Endothelial cell of umbilical vein (primary cell): ENCODE measurements around the gene SGPL1. TPM values are rescaled to one million over a fixed set of nuclear protein-coding genes. Genes with fewer than 3 reads are reported as not detected.

Source experiments
- BruUV-seq: library from RNA; stranded (reverse); fragments of 400-500 nt; replicated peaks from 2 replicates; lab custom pipeline; 2021; lab: Mats Ljungman, UMichigan
- CTCF ChIA-PET: fragments of 300-600, 350-600 bp; sonication (Branson Sonifier 250); formaldehyde crosslinking; loops from one replicate; lab custom pipeline; 2021; ENCODE audit warnings: antibody characterized with exemption, inconsistent platforms; lab: Charles Lee
- POLR2A ChIA-PET: fragments of 300-600, 350-600 bp; sonication (Branson Sonifier 250); formaldehyde crosslinking; loops from one replicate; lab custom pipeline; 2021; ENCODE audit warnings: antibody characterized with exemption, inconsistent platforms; lab: Charles Lee
- DNase-seq: peaks from one replicate; pipeline ENCODE4 v3.0.0-alpha.2; 2011; ENCODE audit warnings: low read depth, low spot score
- FAIRE-seq: peaks from 2 replicates; lab custom pipeline; 2011; peaks lifted over from hg19 to GRCh38; lab: Jason Lieb, UNC
- H2AFZ ChIP-seq: 2 replicates; pipeline ENCODE4 v1.6.0; 2012; ENCODE audit warnings: low read depth, low read length, control low read depth, inconsistent platforms
- H3K27ac ChIP-seq: 2 replicates; pipeline ENCODE4 v1.5.1; 2011; ENCODE audit warnings: low read depth, mild to moderate bottlenecking, control low read depth, low read length, moderate library complexity; ENCODE audit not compliant: insufficient read depth
- H3K27me3 ChIP-seq, 2 experiments: 2 replicates each; pipeline versions ENCODE4 v1.6.0 to v1.6.1; 2011; ENCODE audit warnings: low read length in 2 of 2, mixed read lengths in 1 of 2; ENCODE audit not compliant: control insufficient read depth in 2 of 2, insufficient read depth in 2 of 2
- H3K36me3 ChIP-seq, 2 experiments: 2 replicates in 1 of 2; 3 replicates in 1 of 2; pipeline ENCODE4 v1.5.1; 2011; ENCODE audit warnings: low read length in 2 of 2, mild to moderate bottlenecking in 1 of 2, moderate library complexity in 1 of 2; ENCODE audit not compliant: control insufficient read depth in 2 of 2, insufficient read depth in 2 of 2; ENCODE audit errors: extremely low read depth in 1 of 2
- H3K4me1 ChIP-seq: 3 replicates; pipeline ENCODE4 v1.5.1; 2011; ENCODE audit warnings: mild to moderate bottlenecking, low read length; ENCODE audit not compliant: control insufficient read depth, insufficient read depth; ENCODE audit errors: extremely low read depth
- H3K4me2 ChIP-seq: 2 replicates; pipeline ENCODE4 v1.6.1; 2011; ENCODE audit warnings: low read length, control low read depth, mixed read lengths; ENCODE audit not compliant: insufficient read depth
- H3K4me3 ChIP-seq, 3 experiments: fragments of 200-600 bp in 1 of 3; sonication (generic), shearing (Covaris generic) in 1 of 3; replicated peaks in 1 of 3; 2 replicates each; pipeline ENCODE4 v1.5.1; 2011 to 2016; ENCODE audit warnings: control low read depth in 3 of 3, low read length in 3 of 3, mild to moderate bottlenecking in 2 of 3, inconsistent platforms in 1 of 3, low read depth in 1 of 3, moderate library complexity in 1 of 3; ENCODE audit not compliant: insufficient read depth in 1 of 3
- H3K79me2 ChIP-seq: 2 replicates; pipeline ENCODE4 v1.6.0; 2012; ENCODE audit warnings: low read length, inconsistent platforms; ENCODE audit not compliant: control insufficient read depth, insufficient read depth
- H3K9ac ChIP-seq: replicated peaks from 2 replicates; pipeline ENCODE3; 2011; ENCODE audit warnings: low read length, control low read depth; ENCODE audit not compliant: insufficient read depth; ENCODE audit errors: extremely low read depth
- H3K9me1 ChIP-seq: replicated peaks from 3 replicates; pipeline ENCODE4 v1.6.0; 2011; ENCODE audit warnings: mild to moderate bottlenecking, low read length; ENCODE audit not compliant: control insufficient read depth, insufficient read depth; ENCODE audit errors: extremely low read depth
- H3K9me3 ChIP-seq: replicated peaks from 2 replicates; pipeline ENCODE4 v1.5.1; 2012; ENCODE audit warnings: low read length, inconsistent platforms; ENCODE audit not compliant: control insufficient read depth, insufficient read depth
- H4K20me1 ChIP-seq: replicated peaks from 2 replicates; pipeline ENCODE3; 2011; ENCODE audit warnings: mild to moderate bottlenecking, low read length; ENCODE audit not compliant: control insufficient read depth, insufficient read depth; ENCODE audit errors: extremely low read depth
- EZH2 ChIP-seq: IDR thresholded peaks from 2 replicates; pipeline ENCODE4 v1.6.1; 2012; ENCODE audit warnings: borderline replicate concordance, low read depth, mild to moderate bottlenecking, moderate library complexity, low read length, inconsistent platforms; ENCODE audit not compliant: severe bottlenecking
- FOS ChIP-seq: IDR thresholded peaks from 2 replicates; pipeline ENCODE4 v1.6.1; 2011; ENCODE audit warnings: mild to moderate bottlenecking, low read length, moderate library complexity, borderline replicate concordance; ENCODE audit not compliant: insufficient read depth
- GATA2 ChIP-seq: IDR thresholded peaks from 2 replicates; pipeline ENCODE4 v1.7.0; 2011; ENCODE audit warnings: low read depth, mild to moderate bottlenecking, moderate library complexity, mixed read lengths, low read length; ENCODE audit not compliant: insufficient read length, insufficient read depth
- JUN ChIP-seq: IDR thresholded peaks from 2 replicates; pipeline ENCODE4 v1.6.1; 2011; ENCODE audit warnings: borderline replicate concordance, low read depth; ENCODE audit not compliant: insufficient read length, insufficient read depth
- MYC ChIP-seq: IDR thresholded peaks from one replicate; pipeline ENCODE4 v1.6.1; 2011; ENCODE audit warnings: mild to moderate bottlenecking, low read depth, low read length
- POLR2A ChIP-seq: IDR thresholded peaks from 2 replicates; pipeline ENCODE4 v1.6.1; 2012; ENCODE audit warnings: low read depth, mild to moderate bottlenecking, control low read depth, low read length
- POLR2AphosphoS5 ChIP-seq: IDR thresholded peaks from 2 replicates; pipeline ENCODE4 v1.6.1; 2012; ENCODE audit warnings: low read depth, mild to moderate bottlenecking, control low read depth, low read length, moderate library complexity; ENCODE audit not compliant: insufficient read depth
- dilution Hi-C: fragments of 300-500 bp; cut with MboI; formaldehyde crosslinking; loops from one replicate; pipeline ENCODE4 v1.15.0; 2019; ENCODE audit warnings: low sequenced_read_pairs; ENCODE audit not compliant: extremely low pct_ligation_motif_present
- intact Hi-C: fragments of 100-400 bp; cut with micrococcal nuclease; formaldehyde crosslinking; loops from one replicate; pipeline ENCODE4 v1.10.0; 2022
- polyA plus RNA-seq, 4 experiments: library from polyadenylated mRNA; depleted of rRNA in 3 of 4; stranded (reverse) in 3 of 4; unstranded in 1 of 4; fragments of >200 nt; gene quantifications; 2 replicates each; pipeline versions ENCODE4 v1.2.1 to v1.2.3, GENCODE V29; 2011 to 2012; ENCODE audit warnings: missing spikeins in 1 of 4
- total RNA-seq: library from RNA; stranded (reverse); gene quantifications from 2 replicates; pipeline ENCODE4 v1.2.3, GENCODE V29; 2021
- TF ChIP-seq, protein P1 (sequence below): IDR thresholded peaks from 2 replicates; pipeline ENCODE4 v1.6.1; 2011; ENCODE audit not compliant: insufficient read depth, insufficient read length
- TF ChIP-seq, protein P2 (sequence below), 2 donors: IDR thresholded peaks; 1 replicate in 1 of 2; 2 replicates in 1 of 2; pipeline ENCODE4 v1.5.1; 2011; ENCODE audit warnings: low read length in 2 of 2, mild to moderate bottlenecking in 2 of 2, moderate library complexity in 2 of 2, control low read depth in 1 of 2, inconsistent platforms in 1 of 2, low read depth in 1 of 2; ENCODE audit not compliant: insufficient read depth in 1 of 2; ENCODE audit errors: extremely low read depth in 1 of 2

The SGPL1 gene
- total and polyA plus RNA-seq, 2 donors (not counting 3 experiments of a cell fraction or from before 2014, with no cell fraction given), result 11.4 to 25.2 TPM

DNA sequence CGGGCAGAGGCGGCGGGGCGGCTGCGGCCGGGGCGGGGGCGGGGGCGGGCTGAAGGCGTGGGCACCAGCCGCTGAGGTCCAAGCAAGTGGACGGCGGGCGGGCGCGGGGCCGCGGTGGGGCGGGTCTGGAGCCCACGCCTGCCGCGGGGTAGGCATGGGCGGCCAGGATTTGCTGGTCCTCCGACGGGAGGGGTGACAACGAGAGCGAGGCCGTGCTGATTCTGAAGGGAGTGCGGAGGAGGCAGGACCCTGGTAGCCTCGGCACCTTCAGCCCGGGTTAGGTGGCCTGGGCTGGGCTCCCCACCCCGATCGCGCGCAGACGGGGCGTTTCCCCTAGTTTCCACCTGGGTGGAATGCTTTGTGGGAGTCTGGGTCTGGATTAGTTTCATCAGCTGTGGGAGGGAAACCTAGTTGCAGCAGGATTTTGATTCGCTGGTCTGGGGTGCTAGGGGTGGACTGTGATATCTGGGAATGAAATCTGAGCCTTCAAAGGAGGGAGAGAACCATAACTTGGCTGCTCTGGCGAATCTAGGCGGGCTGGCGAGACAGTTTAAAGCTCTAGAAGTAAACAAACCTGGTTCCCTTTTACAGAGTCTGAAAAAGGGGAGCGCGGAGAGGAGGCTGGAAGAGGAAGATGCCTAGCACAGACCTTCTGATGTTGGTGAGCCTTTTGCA is 609 bp downstream of the SGPL1 start:
- no TSS peak for BruUV-seq
- peaks cover 0 to 3% of the 10 kb centered on the region in 2 experiments for H3K27me3 ChIP-seq
- TF ChIP-seq, protein P1, sequence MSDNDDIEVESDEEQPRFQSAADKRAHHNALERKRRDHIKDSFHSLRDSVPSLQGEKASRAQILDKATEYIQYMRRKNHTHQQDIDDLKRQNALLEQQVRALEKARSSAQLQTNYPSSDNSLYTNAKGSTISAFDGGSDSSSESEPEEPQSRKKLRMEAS, result no peak
- no peak for TF ChIP-seq EZH2
- TF ChIP-seq, protein P2, sequence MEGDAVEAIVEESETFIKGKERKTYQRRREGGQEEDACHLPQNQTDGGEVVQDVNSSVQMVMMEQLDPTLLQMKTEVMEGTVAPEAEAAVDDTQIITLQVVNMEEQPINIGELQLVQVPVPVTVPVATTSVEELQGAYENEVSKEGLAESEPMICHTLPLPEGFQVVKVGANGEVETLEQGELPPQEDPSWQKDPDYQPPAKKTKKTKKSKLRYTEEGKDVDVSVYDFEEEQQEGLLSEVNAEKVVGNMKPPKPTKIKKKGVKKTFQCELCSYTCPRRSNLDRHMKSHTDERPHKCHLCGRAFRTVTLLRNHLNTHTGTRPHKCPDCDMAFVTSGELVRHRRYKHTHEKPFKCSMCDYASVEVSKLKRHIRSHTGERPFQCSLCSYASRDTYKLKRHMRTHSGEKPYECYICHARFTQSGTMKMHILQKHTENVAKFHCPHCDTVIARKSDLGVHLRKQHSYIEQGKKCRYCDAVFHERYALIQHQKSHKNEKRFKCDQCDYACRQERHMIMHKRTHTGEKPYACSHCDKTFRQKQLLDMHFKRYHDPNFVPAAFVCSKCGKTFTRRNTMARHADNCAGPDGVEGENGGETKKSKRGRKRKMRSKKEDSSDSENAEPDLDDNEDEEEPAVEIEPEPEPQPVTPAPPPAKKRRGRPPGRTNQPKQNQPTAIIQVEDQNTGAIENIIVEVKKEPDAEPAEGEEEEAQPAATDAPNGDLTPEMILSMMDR (IDR thresholded peaks at IDR 0.05; ENCODE audit: extremely low read depth in 1 of 2, insufficient read depth in 1 of 2, low read depth in 1 of 2, low read length in 2 of 2), result no peak
- no peak for TF ChIP-seq MYC
- TF ChIP-seq POLR2A, result peak; percentile 61
- no peak for TF ChIP-seq FOS
- no peak for TF ChIP-seq JUN
- no peak for TF ChIP-seq POLR2AphosphoS5
- TF ChIP-seq GATA2, result peak; percentile 61
- H3K36me3 ChIP-seq, result peaks cover 0 to 3% of the 10 kb centered on the region in 2 experiments
- no peaks in the 10 kb centered on the region for H4K20me1 ChIP-seq
- no peaks in the 10 kb centered on the region for H3K9me3 ChIP-seq
- peak overlapping the region; percentile 56 for H3K9ac ChIP-seq
- H3K4me1 ChIP-seq, result peaks cover 3% of the 10 kb centered on the region
- dilution Hi-C loops (no loop called here), intact Hi-C loops (loop anchor here (2.0 to 5.0 kb wide), 2 partner anchors 16 to 396 kb away; partner anchors contain the start of gene UNC5B)
- no peaks in the 10 kb centered on the region for H3K9me1 ChIP-seq
- peak overlapping the region; percentile 14 for H3K27ac ChIP-seq
- CTCF ChIA-PET, result interaction anchor here (0.8 to 2.8 kb wide), 8 partner anchors 11 to 355 kb away, joined by 3 to 21 read pairs (median 6); partner anchors contain the start of gene PCBD1
- H3K4me2 ChIP-seq, result peak overlapping the region; percentile 44
- POLR2A ChIA-PET, result interaction anchor here (0.8 kb wide), 1 partner anchor 71 kb away, joined by 4 read pairs; no protein-coding TSS in a partner anchor
- DNase-seq, result peak; percentile 90
- peak; percentile 82 for FAIRE-seq
- H2AFZ ChIP-seq, result peak overlapping the region; percentile 67
- peaks cover 15% of the 10 kb centered on the region for H3K79me2 ChIP-seq
- H3K4me3 ChIP-seq, result peak overlapping the region; percentile 47 to 75 (median 59)
